Choroid plexus epithelial cell (primary cell): ENCODE data around the gene DBN1.

Source experiments
- DNase-seq: peaks from one replicate; pipeline ENCODE4 v3.0.0-alpha.2; 2010; ENCODE audit warnings: low read depth
- H3K4me3 ChIP-seq: 2 replicates; pipeline ENCODE4 v1.5.1; 2011; ENCODE audit warnings: low read depth, mild to moderate bottlenecking, control low read depth, low read length, moderate library complexity
- CTCF ChIP-seq: conservative IDR thresholded peaks from 2 replicates; pipeline ENCODE4 v1.5.1; 2011; ENCODE audit warnings: low read depth, mild to moderate bottlenecking, control low read depth, inconsistent platforms, low read length, moderate library complexity

The DBN1 gene

DNA sequence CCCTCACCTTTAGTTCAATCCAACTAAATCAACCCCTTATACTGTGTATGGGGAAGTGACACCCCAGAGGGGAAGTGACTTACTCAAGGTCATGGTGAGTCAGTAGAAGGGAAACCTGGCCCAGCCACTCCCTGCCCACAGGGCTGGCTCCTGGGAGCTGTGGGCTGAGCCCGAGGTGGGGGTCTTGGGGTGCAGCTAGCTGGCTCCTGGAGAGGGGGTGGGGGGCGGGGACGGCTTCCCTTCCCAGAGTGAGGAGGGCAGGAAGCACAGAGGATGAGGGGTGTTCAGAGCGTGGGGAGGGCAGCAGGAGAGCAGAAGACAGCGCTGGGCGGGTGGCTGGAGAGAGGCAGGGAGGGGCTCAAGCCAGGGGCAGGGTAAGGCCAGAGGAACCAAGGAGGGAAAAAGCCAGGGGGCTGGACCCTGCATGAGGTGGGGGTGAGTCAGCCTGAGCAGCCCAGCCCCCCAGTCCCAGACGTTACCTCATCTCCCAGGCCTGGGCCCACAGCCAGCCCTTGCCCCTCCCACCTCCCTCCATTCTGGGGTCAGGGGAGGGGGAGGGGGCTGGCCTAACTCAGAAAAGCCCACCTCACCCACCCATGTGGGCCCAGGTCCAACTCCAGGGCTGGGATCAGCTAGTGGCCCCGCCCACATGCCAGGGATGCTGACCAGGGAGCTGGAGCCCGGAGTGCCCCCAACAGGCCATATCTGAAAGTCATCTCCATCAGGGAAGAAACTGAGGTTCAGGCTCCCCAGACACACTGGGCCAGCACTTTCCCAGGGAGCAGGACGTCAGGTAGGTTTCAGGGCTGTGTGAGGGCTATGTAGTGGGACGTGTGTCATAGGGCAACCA, 21.1 kb upstream of the DBN1 start:
- H3K4me3 ChIP-seq: peak overlapping the region; percentile 83
- DNase-seq: peak; percentile 95
- TF ChIP-seq CTCF: peak; percentile 49

DNA sequence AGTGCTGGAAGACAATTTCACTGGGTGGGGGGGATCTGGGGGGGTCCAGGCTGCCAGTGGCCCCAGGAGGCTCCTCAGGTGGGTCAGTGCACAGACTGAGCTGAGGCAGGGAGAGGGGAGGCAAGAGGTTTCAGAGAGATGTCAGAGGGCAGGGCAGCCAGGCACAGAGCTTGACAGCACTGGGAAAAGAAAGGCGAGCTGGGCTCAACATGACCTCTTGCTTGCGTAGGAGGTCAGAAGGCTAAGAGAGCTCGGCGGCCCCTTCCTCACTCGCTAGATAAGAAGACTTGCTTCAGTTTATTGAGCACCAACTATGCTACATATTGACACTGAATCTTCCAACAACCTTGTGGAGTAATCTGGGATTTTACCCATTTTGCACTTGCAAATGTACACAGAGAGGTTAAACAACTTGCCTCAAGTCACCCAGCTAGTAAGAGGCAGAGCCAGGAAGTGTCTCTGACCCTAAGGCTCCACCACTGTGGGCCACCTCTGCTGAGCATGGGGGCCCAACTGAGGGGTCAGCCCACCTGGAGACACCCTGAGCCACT, 20.4 kb upstream of the DBN1 start:
- no peak for TF ChIP-seq CTCF
- H3K4me3 ChIP-seq: peak overlapping the region; percentile 83
- no peak for DNase-seq

DNA sequence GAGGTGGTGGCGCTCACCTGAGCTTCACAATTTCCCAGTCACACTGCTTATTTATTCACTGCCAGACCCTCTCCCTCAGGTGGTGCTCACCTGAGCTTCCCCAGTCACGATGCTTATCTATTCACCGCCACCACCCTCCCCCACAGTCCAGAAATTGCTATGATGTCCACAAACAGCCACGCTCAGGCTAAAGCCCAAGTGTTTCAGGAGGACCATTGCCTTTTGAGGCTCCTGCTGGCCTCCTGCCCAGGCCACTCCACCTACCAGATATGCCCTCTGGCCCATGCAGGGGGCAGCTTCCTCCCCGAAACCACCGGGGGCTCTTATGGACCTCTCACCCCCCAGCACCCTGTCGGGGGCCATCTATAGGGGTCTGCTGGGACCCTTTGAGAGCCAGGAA, 19.4 kb upstream of the DBN1 start:
- TF ChIP-seq CTCF: no peak
- no peak for DNase-seq
- H3K4me3 ChIP-seq: no peak overlapping the region

- H3K4me3 ChIP-seq: no peak overlapping the region
- DNase-seq: no peak
- no peak for TF ChIP-seq CTCF
These were observed 18.7 kb upstream of the DBN1 start for GRCh38 chr5:177491983-177492746.

GRCh38 chr5:177491429-177491945, 18.1 kb upstream of the DBN1 start:
- peak; percentile 55 for DNase-seq
- peak; percentile 56 for TF ChIP-seq CTCF
- no peak overlapping the region for H3K4me3 ChIP-seq

GRCh38 chr5:177490992-177491391, 17.6 kb upstream of the DBN1 start:
- DNase-seq: no peak
- no peak for TF ChIP-seq CTCF
- no peak overlapping the region for H3K4me3 ChIP-seq
